NCI-H2227 (cell line): Measurements from ENCODE around the gene ATXN7.

Source experiments
- DNase-seq: peaks from one replicate; lab custom pipeline; 2025; ENCODE audit not compliant: unreplicated experiment; lab: John Stamatoyannopoulos, UW

ATXN7 gene

GRCh38 chr3:64010199-64010598 lies 146.5 kb downstream of the ATXN7 start:
- DNase-seq, result no peak

GRCh38 chr3:64011685-64012084 lies 148.0 kb downstream of the ATXN7 start:
- DNase-seq, result no peak

DNA sequence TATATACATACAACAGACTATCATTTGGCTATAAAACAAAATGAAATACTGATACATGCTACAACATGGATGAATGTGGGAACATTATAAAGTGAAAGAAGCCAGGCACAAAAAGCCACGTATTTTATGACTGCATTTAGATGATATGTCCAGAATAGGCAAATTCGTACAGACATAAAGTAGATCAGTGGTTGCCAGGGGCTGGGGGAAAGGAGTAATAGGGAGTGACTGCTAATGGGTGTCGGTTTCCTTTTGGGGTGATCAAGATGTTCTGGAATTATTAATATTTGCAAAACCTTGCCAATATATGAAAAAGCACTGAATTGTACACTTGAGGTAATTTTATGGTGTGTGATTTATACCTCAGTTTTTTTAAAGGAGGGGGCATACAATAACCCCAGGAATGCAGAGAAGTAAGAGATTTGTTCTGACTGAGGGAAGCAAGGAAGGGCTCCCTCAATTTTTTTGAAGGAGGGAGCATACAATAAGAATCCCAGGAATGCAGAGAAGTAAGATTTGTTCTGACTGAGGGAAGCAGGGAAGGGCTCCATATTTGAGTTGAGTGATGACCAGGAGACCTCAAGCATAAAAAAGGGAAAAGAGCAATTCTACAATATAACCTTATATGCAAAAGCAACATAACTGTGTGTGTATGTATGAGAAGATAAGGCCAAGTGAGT lies 153.4 kb downstream of the ATXN7 start:
- no peak for DNase-seq

- DNase-seq, result no peak
These were observed 155.6 kb downstream of the ATXN7 start for GRCh38 chr3:64019271-64019670.

DNA sequence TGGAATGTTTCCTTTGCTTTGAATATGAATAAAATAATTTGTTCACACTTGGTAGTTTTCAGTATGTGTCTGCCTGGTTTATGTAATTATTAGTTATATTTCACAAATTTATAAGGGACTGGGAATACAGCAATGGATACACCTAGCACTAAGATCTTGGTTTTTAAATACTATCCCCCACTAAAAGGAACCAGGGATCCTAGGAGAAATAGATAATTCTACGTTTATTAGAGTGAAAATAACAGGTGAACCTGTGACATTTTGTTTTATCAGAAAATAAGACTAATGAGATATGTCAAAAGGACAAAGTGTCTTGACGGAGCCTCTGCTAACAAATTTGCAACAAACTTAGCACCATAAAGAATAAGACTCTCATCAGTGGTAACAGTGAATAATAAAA lies 156.2 kb downstream of the ATXN7 start:
- no peak for DNase-seq

- DNase-seq, result no peak
These were observed 158.3 kb downstream of the ATXN7 start for GRCh38 chr3:64021922-64022321.

GRCh38 chr3:64022451-64023186 lies 159.0 kb downstream of the ATXN7 start:
- DNase-seq, result peak; percentile 13

DNA sequence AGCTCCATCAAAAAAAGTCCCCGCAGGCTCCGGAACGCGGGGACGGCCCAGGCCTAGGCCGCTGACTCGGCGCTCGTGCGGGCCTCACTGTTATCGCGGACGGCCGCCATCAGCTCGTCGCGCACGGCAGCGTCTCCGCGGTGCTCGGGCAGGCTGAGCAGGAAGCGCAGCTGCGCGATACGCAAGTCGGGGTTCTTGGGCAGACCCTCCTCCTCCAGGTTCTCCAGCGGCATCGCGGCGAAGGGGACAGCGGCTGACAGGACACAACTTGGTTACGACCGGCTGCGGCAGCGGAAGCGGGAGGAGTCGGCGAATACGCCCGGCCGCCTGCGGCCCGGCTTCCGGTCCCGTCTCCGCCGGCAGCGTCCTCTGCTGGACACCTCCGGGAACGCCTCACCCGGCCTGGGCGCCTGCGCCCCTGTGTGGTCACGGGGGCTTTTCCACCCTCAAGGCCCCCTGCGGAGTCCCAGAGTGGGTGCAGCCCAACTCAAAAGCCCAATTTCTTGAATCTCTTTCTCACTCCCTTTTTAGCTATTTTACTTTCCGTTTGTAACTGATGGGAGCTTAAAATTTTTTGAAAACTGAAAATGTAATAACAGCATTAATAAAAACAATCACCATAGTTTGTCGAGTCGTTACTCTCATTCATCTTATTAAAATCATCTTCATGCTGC lies 159.7 kb downstream of the ATXN7 start, which contains the start of gene PSMD6:
PSMD6 (minus strand) TSS at position 308 of the 674 bp plus-strand sequence; CDS start at position 233, 75 bp downstream.
- peak; percentile 88 for DNase-seq

DNA sequence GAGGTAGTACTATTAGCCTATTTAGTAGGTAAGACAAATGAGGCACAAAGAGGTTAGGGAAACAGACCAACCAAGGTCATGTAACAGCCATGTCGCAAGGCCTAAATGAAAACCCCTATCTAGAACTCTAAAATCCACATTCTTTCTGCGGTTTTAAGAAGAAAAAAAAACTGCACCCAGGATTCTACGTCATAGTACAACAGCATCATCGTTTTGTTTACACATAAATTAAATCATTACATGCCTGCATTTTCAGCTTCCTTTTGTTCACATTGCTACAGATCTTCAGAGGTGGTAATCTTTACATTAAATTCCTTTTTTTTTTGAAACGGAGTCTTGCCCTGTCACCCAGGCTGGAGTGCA lies 160.2 kb downstream of the ATXN7 start:
- DNase-seq, result no peak

DNA sequence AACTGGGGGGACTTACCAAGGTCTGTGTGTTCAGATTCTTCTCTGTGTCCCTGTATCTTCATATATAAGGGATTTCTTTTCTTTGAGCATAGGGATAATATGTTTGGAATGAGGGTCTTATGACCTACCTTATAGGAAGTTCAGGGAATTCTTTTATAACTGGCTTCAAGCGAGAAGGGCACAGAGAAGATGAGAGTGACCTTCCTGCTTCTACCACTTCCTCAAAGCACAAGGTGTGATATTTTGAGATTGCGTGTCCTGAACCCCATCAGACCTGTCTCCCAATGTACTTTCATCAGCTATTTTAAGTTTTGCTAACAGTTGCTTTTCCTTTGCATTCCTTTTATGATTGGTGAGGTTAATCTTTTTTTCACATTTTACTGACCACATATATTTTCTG lies 162.7 kb downstream of the ATXN7 start:
- DNase-seq, result no peak

DNA sequence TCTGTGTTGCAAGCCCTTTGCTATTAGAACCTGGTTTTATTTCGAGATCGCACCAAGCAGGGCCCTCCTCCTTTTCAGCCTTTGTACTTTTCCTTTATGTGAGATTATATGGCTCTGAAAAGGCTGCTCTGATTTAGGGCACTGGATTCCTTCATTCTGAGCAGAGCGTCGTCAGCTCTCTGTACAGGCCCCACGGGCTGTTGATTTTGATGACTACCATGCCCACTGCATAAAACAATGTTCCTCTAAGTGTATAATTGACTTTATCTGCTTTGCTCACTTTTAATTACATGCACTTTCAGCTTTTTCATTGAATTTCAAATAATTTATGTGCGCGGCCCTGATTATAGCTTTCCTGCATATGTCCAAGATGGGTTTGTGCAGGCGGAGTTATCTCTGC lies 164.0 kb downstream of the ATXN7 start:
- no peak for DNase-seq

- no peak for DNase-seq
These were observed 165.1 kb downstream of the ATXN7 start for GRCh38 chr3:64028754-64029153.

GRCh38 chr3:64029287-64029686 lies 165.6 kb downstream of the ATXN7 start:
- DNase-seq, result no peak

DNA sequence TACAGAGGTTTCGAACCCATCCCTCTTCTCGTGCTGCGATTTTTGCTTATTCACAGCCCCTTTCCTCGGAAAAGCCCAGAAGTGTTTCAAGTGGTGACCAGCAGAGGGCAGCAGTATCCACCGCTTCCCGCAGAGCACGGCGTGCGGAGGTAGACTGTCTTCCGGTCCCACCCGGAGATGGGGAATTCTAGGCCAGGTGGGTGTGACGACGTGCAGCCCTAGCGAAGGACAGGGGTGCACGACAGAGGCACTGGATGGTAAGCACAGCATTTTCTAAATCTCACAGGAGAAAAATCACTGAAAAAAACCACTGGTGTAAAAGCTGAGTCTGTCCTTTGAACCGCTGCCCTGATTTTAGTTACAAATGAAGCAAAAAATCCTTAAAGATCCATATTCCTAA lies 167.1 kb downstream of the ATXN7 start:
- DNase-seq, result peak; percentile 82

- DNase-seq, result no peak
These were observed 168.2 kb downstream of the ATXN7 start for GRCh38 chr3:64031540-64032508.

DNA sequence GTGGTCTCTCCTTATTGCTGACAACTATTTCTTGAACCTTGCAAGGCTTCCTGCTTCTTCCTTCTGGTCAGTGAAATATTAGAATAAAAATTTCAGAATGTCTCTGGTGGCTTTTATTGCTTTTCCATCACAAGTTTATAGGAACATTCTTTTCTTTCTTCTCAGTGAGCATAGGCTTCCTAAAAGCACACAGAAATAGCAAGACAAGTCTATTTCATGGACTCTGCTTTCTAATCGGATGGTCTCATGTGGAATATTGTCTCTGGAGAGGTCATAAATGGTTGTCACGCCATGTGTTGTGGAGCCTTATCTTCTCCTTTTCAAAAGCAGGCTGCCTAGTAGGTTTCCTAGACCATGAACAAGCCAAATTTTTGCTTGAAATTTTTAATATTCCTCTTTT lies 169.4 kb downstream of the ATXN7 start:
- no peak for DNase-seq

DNA sequence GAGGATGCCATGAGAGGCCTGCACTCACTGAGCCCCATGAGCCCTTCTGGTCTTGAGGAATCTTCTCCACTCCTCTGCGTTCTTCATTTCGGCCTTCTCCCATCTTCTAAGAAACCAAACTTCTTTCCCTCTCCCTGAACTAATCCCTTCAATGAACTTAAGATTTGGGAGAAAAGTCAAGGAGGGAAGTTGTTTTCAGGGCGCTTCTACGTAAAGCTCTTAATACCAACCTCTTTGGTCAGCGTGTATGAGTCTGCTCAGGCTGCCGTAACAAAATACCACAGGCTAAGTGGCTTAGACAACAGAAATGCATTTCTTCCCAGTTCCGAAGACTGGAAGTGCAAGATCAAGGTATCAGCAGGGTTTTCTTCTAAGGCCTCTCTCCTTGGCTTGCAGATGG lies 173.4 kb downstream of the ATXN7 start:
- DNase-seq, result no peak

- peak; percentile 20 for DNase-seq
These were observed 174.6 kb downstream of the ATXN7 start for GRCh38 chr3:64038253-64038767.

DNA sequence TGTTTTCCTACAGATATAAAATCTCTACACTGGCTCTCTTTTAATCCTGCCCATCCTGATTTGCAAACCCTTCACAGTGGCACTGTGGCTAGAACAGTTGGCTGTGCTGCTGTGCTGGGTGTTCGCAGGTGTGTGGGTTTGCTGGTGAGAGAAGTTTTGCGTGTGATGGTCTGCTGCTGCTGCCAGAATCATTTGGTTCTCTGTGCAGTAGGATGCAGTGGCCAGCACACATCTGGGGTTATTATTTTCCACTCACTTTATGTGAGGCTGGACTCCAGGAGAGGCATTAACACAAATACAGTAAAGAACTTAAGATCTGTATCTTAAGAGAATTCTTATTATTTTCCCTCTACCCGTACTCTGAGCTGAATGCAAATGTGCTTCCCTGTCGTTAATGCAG lies 175.7 kb downstream of the ATXN7 start:
- no peak for DNase-seq

GRCh38 chr3:64039981-64040733 lies 176.5 kb downstream of the ATXN7 start:
- no peak for DNase-seq
